GM21576 (cell line): ENCODE data around the gene DPP6.

Source experiments
- ATAC-seq: cut with Tn5 transposase; IDR thresholded peaks from one replicate; pipeline ENCODE4 v1.9.1; 2021; ENCODE audit warnings: mild to moderate bottlenecking, moderate library complexity; ENCODE audit not compliant: unreplicated experiment

DPP6 gene

GRCh38 chr7:154844955-154845354, 792.8 kb downstream of the DPP6 start:
- ATAC-seq, result no peak

DNA sequence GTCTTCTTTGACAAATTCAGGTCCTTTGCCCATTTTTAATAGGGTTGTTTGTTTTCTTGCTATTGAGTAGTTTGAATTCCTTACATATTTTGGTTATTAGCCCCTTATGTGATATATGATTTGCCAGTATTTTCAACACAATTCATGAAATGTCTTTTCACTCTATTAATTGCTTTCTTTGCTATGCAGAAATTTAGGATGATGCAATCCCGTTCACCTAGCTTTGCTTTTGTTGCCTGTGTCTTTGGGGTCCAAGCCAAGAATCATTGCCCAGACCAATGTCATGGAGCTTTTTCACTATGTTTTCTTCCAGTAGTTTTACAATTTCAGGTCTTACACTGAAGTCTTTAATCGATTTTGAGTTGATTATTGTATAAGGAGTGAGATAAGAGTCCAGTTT, 796.3 kb downstream of the DPP6 start:
- ATAC-seq, result no peak

GRCh38 chr7:154852205-154852604, 800.0 kb downstream of the DPP6 start:
- ATAC-seq, result no peak

DNA sequence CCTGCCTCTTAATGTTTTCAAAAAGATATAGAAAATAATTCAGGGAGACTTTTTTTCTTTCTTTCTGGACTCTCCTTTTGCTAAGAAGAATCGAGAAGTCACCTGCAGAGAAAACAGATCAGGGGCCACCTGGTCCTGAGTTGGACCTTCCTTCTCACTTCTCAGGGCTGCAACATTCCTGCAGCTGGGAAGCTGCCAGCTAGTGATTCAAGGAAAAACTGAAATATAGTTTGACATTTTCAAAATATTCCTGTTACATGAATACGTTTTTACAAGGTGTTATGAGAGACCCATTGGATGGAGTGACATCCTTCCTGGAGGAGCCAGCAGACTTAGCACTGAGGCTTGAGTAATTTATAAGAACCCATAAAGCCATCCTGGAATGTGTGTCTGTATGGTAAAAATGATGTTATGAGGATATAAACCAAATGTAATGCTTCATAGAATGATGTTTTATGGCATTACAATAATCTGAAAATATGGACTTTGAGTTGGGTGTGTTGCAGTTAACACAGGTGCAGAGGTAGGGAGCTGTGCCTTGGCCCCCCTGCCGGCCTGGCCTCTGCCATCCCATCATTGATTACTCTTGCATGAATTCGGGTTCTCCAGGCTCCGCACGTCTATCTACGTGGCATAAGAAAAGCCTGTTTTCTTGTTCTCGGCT, 801.0 kb downstream of the DPP6 start:
- ATAC-seq, result no peak

- ATAC-seq, result no peak
Measured at GRCh38 chr7:154853727-154854095, 801.5 kb downstream of the DPP6 start.

- ATAC-seq, result no peak
Measured at GRCh38 chr7:154854836-154855235, 802.6 kb downstream of the DPP6 start.

- no peak for ATAC-seq
Measured at GRCh38 chr7:154855366-154855765, 803.2 kb downstream of the DPP6 start.

- ATAC-seq, result no peak
Measured at GRCh38 chr7:154856733-154857132, 804.5 kb downstream of the DPP6 start.

DNA sequence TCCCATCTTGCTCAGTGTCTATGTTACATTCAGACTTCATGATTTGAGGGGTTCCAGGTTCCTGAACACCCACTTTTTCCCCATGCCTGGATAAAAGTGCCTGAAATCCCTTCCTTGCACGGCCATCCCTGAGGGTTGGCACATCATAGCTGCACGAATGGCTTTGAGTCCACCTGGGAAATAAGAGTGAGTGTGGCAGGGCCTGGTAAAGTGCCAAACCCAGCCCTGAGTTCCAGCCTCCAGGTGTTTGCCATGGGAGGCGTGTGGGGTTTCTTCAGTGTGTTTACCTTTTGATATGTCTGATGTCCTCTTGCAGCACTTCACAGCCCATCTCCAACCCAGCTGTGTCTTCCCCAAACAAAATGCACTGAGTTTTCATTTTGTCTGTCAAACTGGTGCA, 805.0 kb downstream of the DPP6 start:
- no peak for ATAC-seq

GRCh38 chr7:154857728-154858681, 805.8 kb downstream of the DPP6 start:
- ATAC-seq, result no peak

DNA sequence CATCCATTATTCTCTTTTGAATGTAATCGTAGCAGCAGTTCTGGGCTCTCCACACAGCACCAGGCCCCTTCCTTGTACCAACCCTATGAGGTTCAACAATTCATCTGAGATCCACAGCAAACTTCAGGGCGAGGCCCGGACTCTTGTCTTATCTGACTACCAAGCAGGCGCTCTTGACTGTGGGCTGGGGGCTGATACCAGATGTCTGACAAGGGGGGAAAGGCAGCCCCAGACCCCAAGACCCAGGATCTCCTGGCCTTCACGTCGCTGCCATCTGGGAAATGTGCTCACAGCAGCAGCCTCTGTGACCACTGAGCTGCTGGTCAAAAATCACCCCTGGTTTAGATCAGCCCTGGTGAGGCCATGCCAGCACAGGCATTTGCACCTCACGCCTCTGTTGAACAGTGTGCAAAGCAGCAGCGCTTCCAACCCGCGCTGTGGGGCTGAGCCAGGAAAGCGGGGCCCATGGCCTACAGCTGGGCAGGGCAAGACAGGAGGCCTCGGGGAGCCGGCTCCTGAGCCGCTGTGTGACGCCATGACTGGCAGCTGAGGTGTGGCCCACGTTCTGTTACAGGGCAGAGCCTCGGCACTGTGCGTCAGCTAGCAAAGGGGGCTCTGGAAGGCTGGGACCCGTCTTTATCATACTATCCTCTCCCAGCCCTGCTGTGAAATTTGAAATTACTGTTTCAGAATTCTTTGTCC, 806.8 kb downstream of the DPP6 start:
- no peak for ATAC-seq

- ATAC-seq, result no peak
Measured at GRCh38 chr7:154859747-154860620, 807.8 kb downstream of the DPP6 start.

- ATAC-seq, result no peak
Measured at GRCh38 chr7:154860621-154861375, 808.6 kb downstream of the DPP6 start.

- no peak for ATAC-seq
Measured at GRCh38 chr7:154861589-154861988, 809.4 kb downstream of the DPP6 start.

DNA sequence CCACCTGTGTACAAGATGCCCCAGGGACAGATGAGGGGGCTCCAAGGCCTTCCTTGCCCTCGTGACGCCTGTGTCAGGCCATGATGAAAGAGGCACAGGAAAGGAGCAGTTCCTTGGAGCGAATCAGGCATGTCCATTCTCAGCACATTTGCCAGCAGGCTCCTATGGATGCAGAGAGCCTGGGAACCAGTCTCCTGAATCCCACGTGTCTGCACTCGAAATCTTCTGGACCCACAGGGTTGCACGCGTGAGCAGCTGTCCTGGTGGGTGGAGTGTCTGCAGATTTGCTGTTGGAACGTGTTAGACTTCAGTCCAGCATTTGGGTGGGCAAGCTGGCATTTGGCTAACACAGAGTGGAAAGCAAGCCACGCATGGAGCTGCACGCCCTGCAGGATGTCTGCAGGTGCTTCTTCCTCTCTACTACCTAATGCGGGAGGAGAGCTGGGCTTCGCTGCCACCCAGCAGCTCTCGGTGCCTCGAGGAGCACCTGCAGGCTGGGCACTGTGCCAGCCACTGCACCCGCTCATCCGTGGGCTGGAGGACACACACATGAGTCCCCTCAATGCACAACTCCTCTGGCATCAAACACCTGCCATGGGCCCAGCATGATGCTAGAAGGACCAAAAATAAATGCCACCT, 810.1 kb downstream of the DPP6 start:
- no peak for ATAC-seq

DNA sequence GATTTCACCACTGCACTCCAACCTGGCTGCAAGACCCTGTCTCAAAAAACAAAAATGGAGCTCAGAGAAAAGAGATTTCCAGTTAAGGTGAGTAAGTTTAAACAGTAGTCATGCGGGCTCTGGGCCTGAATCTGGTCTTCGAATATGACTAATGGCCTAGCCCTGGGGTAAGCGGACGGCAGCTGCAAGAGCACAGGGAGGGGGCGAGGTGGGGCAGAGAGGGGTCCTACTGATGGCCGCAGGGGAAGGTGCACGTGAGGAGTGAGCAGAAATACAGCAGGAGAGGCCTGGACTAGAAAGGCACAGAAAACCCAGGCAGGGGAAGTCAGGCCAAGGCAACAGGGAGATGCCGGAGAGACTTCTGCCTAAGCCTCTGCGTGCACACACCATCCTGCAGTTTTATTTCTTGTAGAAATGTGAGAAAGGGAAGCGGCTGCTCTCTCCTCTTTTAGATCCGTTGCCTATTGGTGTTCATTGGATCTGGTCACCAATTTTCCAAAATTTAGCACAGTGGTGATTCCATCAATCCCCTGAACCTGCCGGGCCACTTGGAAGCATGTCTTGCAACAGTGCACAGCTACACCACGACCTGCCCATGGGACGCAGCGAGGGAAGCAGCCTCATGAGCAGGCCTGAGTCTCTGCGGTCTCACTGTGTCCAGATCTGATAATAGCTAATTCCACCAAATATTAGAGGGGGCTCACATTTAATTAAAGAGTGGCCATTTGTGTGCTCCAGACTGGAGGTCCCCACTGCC, 811.7 kb downstream of the DPP6 start:
- ATAC-seq, result no peak

DNA sequence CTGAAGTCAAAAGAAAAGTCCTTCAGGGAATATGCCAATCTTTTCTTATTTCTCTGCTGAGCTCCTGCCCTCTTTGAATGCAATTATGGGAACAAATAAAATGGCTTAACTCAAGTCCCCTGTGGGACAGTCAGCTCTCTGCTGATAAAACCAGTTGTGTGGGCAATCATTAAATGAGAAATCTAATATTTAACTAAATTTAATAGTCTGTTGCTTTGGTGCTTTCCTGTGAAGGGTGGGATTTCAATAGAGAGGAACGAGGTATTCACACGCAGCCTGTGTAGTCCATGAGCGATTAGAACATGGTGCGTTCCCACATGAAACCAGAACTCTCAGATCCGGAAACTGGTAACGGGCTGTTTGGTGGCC, 812.3 kb downstream of the DPP6 start:
- ATAC-seq, result no peak

GRCh38 chr7:154865984-154866685, 813.9 kb downstream of the DPP6 start:
- no peak for ATAC-seq
